Keratinocyte (primary cell): ENCODE data around the gene TPGS2. TPM values are rescaled to one million over a fixed set of nuclear protein-coding genes. Genes with fewer than 3 reads are reported as not detected.

Source experiments
- DNase-seq: peaks from one replicate; pipeline ENCODE4 v3.0.0-alpha.2; 2011; ENCODE audit warnings: low read depth, missing footprints, low spot score
- FAIRE-seq: peaks from 2 replicates; lab custom pipeline; 2011; peaks lifted over from hg19 to GRCh38; lab: Jason Lieb, UNC
- H2AFZ ChIP-seq: 2 replicates; pipeline ENCODE4 v1.6.0; 2012; ENCODE audit warnings: low read length, control low read depth, inconsistent platforms; ENCODE audit not compliant: control insufficient read depth
- H3K27ac ChIP-seq: 2 replicates; pipeline ENCODE4 v1.5.1; 2011; ENCODE audit warnings: low read length; ENCODE audit not compliant: control insufficient read depth, insufficient read depth
- H3K27me3 ChIP-seq: 3 replicates; pipeline ENCODE4 v1.6.0; 2011; ENCODE audit warnings: low read length; ENCODE audit not compliant: control insufficient read depth, insufficient read depth; ENCODE audit errors: extremely low read depth
- H3K36me3 ChIP-seq, 2 experiments: 2 replicates in 1 of 2; 3 replicates in 1 of 2; pipeline ENCODE4 v1.5.1; 2011; ENCODE audit warnings: low read length in 2 of 2, mild to moderate bottlenecking in 1 of 2; ENCODE audit not compliant: control insufficient read depth in 2 of 2, insufficient read depth in 2 of 2; ENCODE audit errors: extremely low read depth in 1 of 2
- H3K4me1 ChIP-seq: 3 replicates; pipeline ENCODE4 v1.5.1; 2011; ENCODE audit warnings: low read length; ENCODE audit not compliant: control insufficient read depth, insufficient read depth; ENCODE audit errors: extremely low read depth
- H3K4me2 ChIP-seq: 3 replicates; pipeline ENCODE4 v1.6.0; 2011; ENCODE audit warnings: low read depth, low read length; ENCODE audit not compliant: control insufficient read depth, insufficient read depth; ENCODE audit errors: extremely low read depth
- H3K4me3 ChIP-seq, 3 experiments: fragments of 200-600 bp in 1 of 3; sonication (generic) in 1 of 3; 2 replicates in 2 of 3; 3 replicates in 1 of 3; pipeline ENCODE4 v1.5.1; 2011 to 2016; ENCODE audit warnings: low read length in 3 of 3, mild to moderate bottlenecking in 3 of 3, control low read depth in 2 of 3, inconsistent platforms in 1 of 3, low read depth in 1 of 3, mixed read lengths in 1 of 3, mixed run types in 1 of 3, moderate library complexity in 1 of 3; ENCODE audit not compliant: control insufficient read depth in 2 of 3, insufficient read depth in 2 of 3; ENCODE audit errors: extremely low read depth in 1 of 3
- H3K79me2 ChIP-seq: 2 replicates; pipeline ENCODE4 v1.6.0; 2012; ENCODE audit warnings: low read length; ENCODE audit not compliant: control insufficient read depth, insufficient read depth
- H3K9ac ChIP-seq: 3 replicates; pipeline ENCODE4 v1.6.0; 2011; ENCODE audit warnings: low read length; ENCODE audit not compliant: control insufficient read depth, insufficient read depth; ENCODE audit errors: extremely low read depth
- H3K9me1 ChIP-seq: 3 replicates; pipeline ENCODE4 v1.6.0; 2011; ENCODE audit warnings: low read length; ENCODE audit not compliant: control insufficient read depth, insufficient read depth; ENCODE audit errors: extremely low read depth
- H3K9me3 ChIP-seq: 2 replicates; pipeline ENCODE4 v1.5.1; 2012; ENCODE audit warnings: low read depth, low read length; ENCODE audit not compliant: control insufficient read depth
- H4K20me1 ChIP-seq: 3 replicates; pipeline ENCODE4 v1.6.0; 2011; ENCODE audit warnings: low read length; ENCODE audit not compliant: control insufficient read depth, insufficient read depth; ENCODE audit errors: extremely low read depth
- CTCF ChIP-seq, 3 experiments: IDR thresholded peaks in 1 of 3; conservative IDR thresholded peaks in 1 of 3; optimal IDR thresholded peaks in 1 of 3; 2 replicates in 2 of 3; 3 replicates in 1 of 3; pipeline versions ENCODE3 to v1.5.1; 2011; ENCODE audit warnings: low read length in 3 of 3, mild to moderate bottlenecking in 3 of 3, moderate library complexity in 2 of 3, control low read depth in 1 of 3, inconsistent platforms in 1 of 3; ENCODE audit not compliant: insufficient read depth in 2 of 3; ENCODE audit errors: extremely low read depth in 1 of 3
- EZH2 ChIP-seq: IDR thresholded peaks from one replicate; pipeline ENCODE4 v1.6.1; 2012; ENCODE audit warnings: inconsistent platforms, mild to moderate bottlenecking, low read length, moderate library complexity
- dilution Hi-C: fragments of 300-500 bp; cut with MboI; formaldehyde crosslinking; loops from one replicate; pipeline ENCODE4 v1.7.0; 2020; ENCODE audit warnings: low sequenced_read_pairs; ENCODE audit not compliant: extremely low pct_ligation_motif_present
- polyA plus RNA-seq, 5 experiments: library from polyadenylated mRNA; depleted of rRNA in 3 of 5; stranded (reverse) in 3 of 5; stranded (forward) in 1 of 5; unstranded in 1 of 5; fragments of >200 nt; gene quantifications; 1 replicate in 1 of 5; 2 replicates in 3 of 5; 3 replicates in 1 of 5; pipeline versions ENCODE4 v1.2.1 to v1.2.3, GENCODE V29; 2011 to 2012; ENCODE audit warnings: missing spikeins in 2 of 5, low read depth in 1 of 5, low replicate concordance in 1 of 5

The TPGS2 gene
- polyA plus RNA-seq, 1 donor (not counting 4 experiments of a cell fraction or from before 2014, with no cell fraction given): 254 TPM

DNA sequence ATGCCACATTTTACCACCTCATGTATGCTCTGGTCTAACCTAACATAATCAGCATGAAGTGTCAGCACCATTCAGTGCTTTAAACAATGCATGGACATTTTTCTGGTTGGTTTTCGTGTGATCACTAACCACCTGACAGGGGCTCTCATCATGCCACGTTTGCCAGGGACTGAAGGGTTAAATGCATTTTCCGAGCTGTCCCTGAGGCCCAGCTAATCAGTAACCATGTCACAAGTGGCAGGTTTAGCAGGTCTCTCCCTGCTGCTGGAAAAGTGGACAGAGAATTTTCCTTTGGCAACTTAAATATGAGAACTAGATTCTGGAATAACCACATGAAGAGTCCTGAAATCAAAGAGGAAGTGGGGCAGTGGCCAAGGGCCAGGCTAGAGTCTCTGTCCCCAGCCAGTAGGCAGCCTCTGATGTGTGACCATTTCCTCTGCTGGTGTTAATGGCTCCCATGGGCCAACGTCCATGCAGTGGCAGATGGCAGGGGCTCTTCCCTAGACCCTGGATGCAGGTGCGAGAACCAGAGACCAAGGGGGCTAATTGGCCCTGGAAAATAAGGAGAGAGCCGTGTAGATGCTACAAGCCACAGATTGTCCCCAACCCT, 69.5 kb downstream of the TPGS2 start:
- Histone ChIP-seq H3K4me3 (no peak overlapping the region), H3K9me3 (no peaks in the 10 kb centered on the region), H3K4me1 (no peaks in the 10 kb centered on the region), H3K36me3 (peaks cover 0 to 1% of the 10 kb centered on the region in 2 experiments), H3K4me2 (no peak overlapping the region), H3K27ac (no peak overlapping the region), H3K79me2 (no peaks in the 10 kb centered on the region), H4K20me1 (no peaks in the 10 kb centered on the region), H2AFZ (no peak overlapping the region), H3K27me3 (no peaks in the 10 kb centered on the region), H3K9me1 (no peaks in the 10 kb centered on the region), H3K9ac (no peak overlapping the region)
- no peak for TF ChIP-seq CTCF (optimal IDR thresholded peaks at IDR 0.05 in 1 of 3, IDR thresholded peaks at IDR 0.05 in 1 of 3, conservative IDR thresholded peaks at IDR 0.05 in 1 of 3; ENCODE audit: extremely low read depth in 1 of 3, insufficient read depth in 2 of 3, low read length in 3 of 3)
- TF ChIP-seq EZH2: no peak
- dilution Hi-C loops: no loop called here
- no peak for DNase-seq
- FAIRE-seq: no peak

DNA sequence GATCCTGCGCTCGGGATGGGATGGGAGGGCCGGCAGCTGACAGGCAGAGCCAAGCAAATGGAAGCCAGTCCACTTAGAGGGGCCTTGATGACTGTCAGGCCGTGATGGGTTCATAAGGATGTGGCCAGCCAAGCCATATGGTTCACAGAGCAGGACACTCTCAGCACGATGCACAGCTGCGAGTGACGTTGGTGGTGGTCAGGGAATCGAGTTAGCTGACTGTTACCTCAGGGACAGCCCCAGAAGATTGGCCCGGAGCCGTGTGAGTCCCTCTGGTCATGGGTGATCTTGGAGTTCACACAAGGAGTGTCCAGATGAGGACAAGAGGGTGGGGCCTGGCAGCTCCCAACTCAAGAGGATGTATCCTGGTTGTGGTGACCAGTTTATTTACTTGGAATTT, 70.2 kb downstream of the TPGS2 start:
- Histone ChIP-seq H3K36me3 (peaks cover 0 to 1% of the 10 kb centered on the region in 2 experiments), H3K4me3 (no peak overlapping the region), H4K20me1 (no peaks in the 10 kb centered on the region), H3K9me3 (no peaks in the 10 kb centered on the region), H3K27me3 (no peaks in the 10 kb centered on the region), H3K4me2 (no peak overlapping the region), H3K9ac (no peak overlapping the region), H3K4me1 (no peaks in the 10 kb centered on the region), H3K27ac (no peak overlapping the region), H2AFZ (no peak overlapping the region), H3K79me2 (no peaks in the 10 kb centered on the region), H3K9me1 (no peaks in the 10 kb centered on the region)
- FAIRE-seq (no peak), DNase-seq (no peak)
- TF ChIP-seq EZH2 (no peak), CTCF (optimal IDR thresholded peaks at IDR 0.05 in 1 of 3, IDR thresholded peaks at IDR 0.05 in 1 of 3, conservative IDR thresholded peaks at IDR 0.05 in 1 of 3; ENCODE audit: extremely low read depth in 1 of 3, insufficient read depth in 2 of 3, low read length in 3 of 3) (no peak)
- dilution Hi-C loops: no loop called here
